Psoas muscle (tissue), 8 donors: ENCODE data around the gene GRID1. TPM values are rescaled to one million over a fixed set of nuclear protein-coding genes. Genes with fewer than 3 reads are reported as not detected.

Experiments used
- ATAC-seq, 4 donors: fragments of 200-7000 bp; cut with Tn5 transposase; one replicate each; pipeline ENCODE4 v1.9.1; 2020; ENCODE audit warnings: moderate library complexity in 3 of 4, mild to moderate bottlenecking in 2 of 4
- DNase-seq, 2 donors: peaks; one replicate each; pipeline ENCODE4 v3.0.0-alpha.2; 2020
- H3K27ac ChIP-seq: fragments of 200-600 bp; one replicate; pipeline ENCODE4 v1.8.0; 2022
- H3K27me3 ChIP-seq, 3 donors: fragments of 200-600 bp in 1 of 3; one replicate each; pipeline versions ENCODE4 v1.6.1 to v1.8.0; 2013 to 2022; ENCODE audit warnings: low read length in 2 of 3, mild to moderate bottlenecking in 2 of 3, moderate library complexity in 1 of 3; ENCODE audit not compliant: insufficient read depth in 3 of 3
- H3K36me3 ChIP-seq, 2 donors: fragments of 200-600 bp in 1 of 2; one replicate each; pipeline versions ENCODE4 v1.6.1 to v1.8.0; 2013 to 2022; ENCODE audit warnings: low read depth in 1 of 2, mild to moderate bottlenecking in 1 of 2, moderate library complexity in 1 of 2; ENCODE audit not compliant: insufficient read depth in 1 of 2
- H3K4me1 ChIP-seq: fragments of 200-600 bp; one replicate; pipeline ENCODE4 v1.8.0; 2022
- H3K4me3 ChIP-seq: fragments of 200-600 bp; one replicate; pipeline ENCODE4 v1.8.0; 2022; ENCODE audit warnings: mild to moderate bottlenecking
- H3K9me3 ChIP-seq: fragments of 200-600 bp; one replicate; pipeline ENCODE4 v1.8.0; 2022
- CTCF ChIP-seq: fragments of 200-600 bp; IDR thresholded peaks from one replicate; pipeline ENCODE4 v1.8.0; 2022; ENCODE audit warnings: antibody characterized with exemption
- WGBS, 3 donors: extraction: QIAGEN DNeasy Blood & Tissue Kit; methylation state at CpG; one replicate each; pipeline versions ENCODE4 v1.1.6 to v1.1.7; 2013; 5-methylcytosine and 5-hydroxymethylcytosine counted together
- intact Hi-C, 2 donors: fragments of 100-400 bp; cut with DNase I; formaldehyde crosslinking; loops; one replicate each; pipeline versions ENCODE4 v1.11.0 to v1.14.2; 2022
- polyA plus RNA-seq, 3 donors: library from polyadenylated mRNA; stranded (reverse); fragments of 200-250 nt; gene quantifications; one replicate each; pipeline ENCODE4 v1.2.3, GENCODE V29; 2013
- total RNA-seq, 4 donors: library from RNA; stranded (reverse); fragmentation: NEBNext Ultra II Directional in 2 of 4; extraction: Animal tissue kit (Norgen Biotek cat#: 25700) in 2 of 4; gene quantifications; one replicate each; pipeline versions ENCODE4 v1.2.1 to v1.2.4, GENCODE V29; 2021 to 2023
- donor health status: healthy with polysubstance abuse.
- donor health status: DM: no; HTN: no; CAD: no; lungs with moderate emphysema.
- donor health status: Bipolar disorder and iron deficiency.
- donor health status: healthy.
- donor health status: DM: yes; HTN: yes; CAD: no.
- donor health status: DM: no; HTN: no; CAD: no.
- donor health status: DM: no; HTN: no; CAD: no.
- donor health status: DM: yes; HTN: yes; CAD: no.

The GRID1 gene
- total and polyA plus RNA-seq, 7 donors, result 0.17 to 0.56 (median 0.24) TPM

- 78 to 82% (median 79%) methylated on average over 4 of the region's 4 CpGs for WGBS, 3 donors
- peaks cover 3% of the 10 kb centered on the region for H3K4me1 ChIP-seq
- DNase-seq, result no peak
- no peak overlapping the region for H3K4me3 ChIP-seq
- H3K27ac ChIP-seq, result no peak overlapping the region
- peaks cover 0 to 44% (median 12%) of the 10 kb centered on the region in 3 donors for H3K27me3 ChIP-seq
- no peak for ATAC-seq
- no peaks in the 10 kb centered on the region for H3K36me3 ChIP-seq
- no peak for TF ChIP-seq CTCF
- no peaks in the 10 kb centered on the region for H3K9me3 ChIP-seq
- intact Hi-C loops, result no loop called here
Observed at GRCh38 chr10:86370006-86370585, 3.5 kb upstream of the GRID1 start.

GRCh38 chr10:86368987-86369386 lies 2.4 kb upstream of the GRID1 start:
- Histone ChIP-seq H3K27ac (no peak overlapping the region), H3K36me3 (no peaks in the 10 kb centered on the region), H3K4me3 (no peak overlapping the region), H3K4me1 (peaks cover 7% of the 10 kb centered on the region), H3K27me3 (peaks cover 0 to 55% (median 16%) of the 10 kb centered on the region in 3 donors), H3K9me3 (no peaks in the 10 kb centered on the region)
- no peak for TF ChIP-seq CTCF
- 90 to 95% (median 95%) methylated on average over 2 of the region's 2 CpGs for WGBS, 3 donors
- no peak for DNase-seq
- intact Hi-C loops, result loop anchor here in 1 of 2 donors (10.0 kb wide), 1 partner anchor 374 kb away; no protein-coding TSS in a partner anchor
- ATAC-seq, result no peak

GRCh38 chr10:86368046-86368445 lies 1.5 kb upstream of the GRID1 start:
- no peak for ATAC-seq
- intact Hi-C loops, result loop anchor here in 1 of 2 donors (10.0 kb wide), 1 partner anchor 373 kb away; no protein-coding TSS in a partner anchor
- DNase-seq, result peak in 1 of 2 donors; percentile 26
- TF ChIP-seq CTCF, result no peak
- Histone ChIP-seq H3K27me3 (peaks cover 0 to 65% (median 22%) of the 10 kb centered on the region in 3 donors), H3K27ac (no peak overlapping the region), H3K9me3 (no peaks in the 10 kb centered on the region), H3K4me1 (peaks cover 15% of the 10 kb centered on the region), H3K4me3 (no peak overlapping the region), H3K36me3 (no peaks in the 10 kb centered on the region)
- 69 to 91% (median 88%) methylated on average over 1 of the region's 1 CpG for WGBS, 3 donors

- 4 to 6% (median 6%) methylated on average over 48 to 62 of the region's 62 CpGs for WGBS, 3 donors
- peak in 1 of 4 donors; percentile 20 for ATAC-seq
- Histone ChIP-seq H3K27me3 (peaks cover 0 to 72% (median 22%) of the 10 kb centered on the region in 3 donors), H3K9me3 (no peaks in the 10 kb centered on the region), H3K27ac (no peak overlapping the region), H3K4me3 (peak overlapping the region; percentile 66), H3K4me1 (peaks cover 16% of the 10 kb centered on the region), H3K36me3 (no peaks in the 10 kb centered on the region)
- intact Hi-C loops, result loop anchor here in 1 of 2 donors (10.0 kb wide), 1 partner anchor 373 kb away; no protein-coding TSS in a partner anchor
- TF ChIP-seq CTCF, result no peak
- DNase-seq, result peak in 1 of 2 donors; percentile 52
Observed at GRCh38 chr10:86367152-86367951, 757 bp upstream of the GRID1 start.
